HUDEP-2 (cell line): ENCODE results near the gene SNW1.

Experiments used
- DNase-seq, 76 experiments: peaks; one replicate each; lab custom pipeline; 2025; ENCODE audit not compliant: unreplicated experiment in 76 of 76; lab: John Stamatoyannopoulos, UW

The SNW1 gene

GRCh38 chr14:77674931-77675330, 86.0 kb downstream of the SNW1 start:
- no peak for DNase-seq

DNA sequence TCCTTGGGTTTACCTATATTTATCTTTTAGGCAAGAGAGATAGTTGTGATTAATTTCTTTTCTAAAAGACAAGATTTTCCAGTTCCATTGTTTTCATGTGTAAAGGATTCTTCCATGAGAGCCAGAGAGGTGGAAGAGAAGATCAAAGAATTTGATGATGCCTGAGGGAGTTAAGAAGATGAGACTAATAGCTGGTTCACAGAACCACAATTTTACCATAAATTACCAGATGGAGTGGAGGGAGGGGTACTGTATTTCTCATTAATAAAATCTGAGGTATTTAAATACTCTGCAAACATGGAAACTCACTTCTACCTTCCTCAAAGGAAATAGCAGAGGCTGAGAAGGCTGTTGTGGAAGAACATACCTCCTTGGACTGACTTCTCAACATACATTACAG, 87.8 kb downstream of the SNW1 start:
- DNase-seq: no peak
